H1 (cell line): ENCODE data around the gene DAND5. TPM values are rescaled to one million over a fixed set of nuclear protein-coding genes. Genes with fewer than 3 reads are reported as not detected.
A peak's percentile ranks its signal among the peaks of the same experiment; 100 is the strongest.

ENCODE experiments used
- CTCF ChIA-PET: fragments of 300-600 bp; sonication (Branson Sonifier 250); formaldehyde crosslinking; loops from one replicate; lab custom pipeline; 2021; ENCODE audit not compliant: partially characterized antibody; lab: Charles Lee
- POLR2A ChIA-PET: fragments of 300-600 bp; sonication (Branson Sonifier 250); formaldehyde crosslinking; loops from one replicate; lab custom pipeline; 2021; ENCODE audit warnings: inconsistent platforms; ENCODE audit not compliant: partially characterized antibody; lab: Charles Lee
- DNase-seq, 2 experiments: peaks; one replicate each; pipeline versions ENCODE4 v3.0.0 to v3.0.0-alpha.2; 2010 to 2022; ENCODE audit warnings: low spot score in 2 of 2, low read depth in 1 of 2, mixed read lengths in 1 of 2
- FAIRE-seq: peaks from 2 replicates; lab custom pipeline; 2011; peaks lifted over from hg19 to GRCh38; lab: Jason Lieb, UNC
- H2AFZ ChIP-seq: 2 replicates; pipeline ENCODE4 v1.8.1; 2012; ENCODE audit warnings: low read length, inconsistent platforms
- H2AK5ac ChIP-seq: 2 replicates; pipeline ENCODE4 v1.6.1; 2013; ENCODE audit warnings: low read depth, low read length
- H2BK120ac ChIP-seq: replicated peaks from 2 replicates; pipeline ENCODE3; 2013; ENCODE audit warnings: low read depth, low read length, inconsistent platforms
- H2BK12ac ChIP-seq: 2 replicates; pipeline ENCODE4 v1.6.1; 2013; ENCODE audit warnings: low read depth, low read length
- H2BK15ac ChIP-seq: 2 replicates; pipeline ENCODE4 v1.6.1; 2013; ENCODE audit warnings: low read length
- H2BK20ac ChIP-seq: 2 replicates; pipeline ENCODE4 v1.6.1; 2013; ENCODE audit warnings: low read length
- H2BK5ac ChIP-seq: 2 replicates; pipeline ENCODE4 v1.6.1; 2013; ENCODE audit warnings: low read depth, low read length
- H3K14ac ChIP-seq: 2 replicates; pipeline ENCODE4 v1.6.1; 2013; ENCODE audit warnings: inconsistent platforms; ENCODE audit not compliant: insufficient read length
- H3K18ac ChIP-seq: 2 replicates; pipeline ENCODE4 v1.6.1; 2013; ENCODE audit warnings: low read length; ENCODE audit errors: extremely low read depth
- H3K23ac ChIP-seq: 2 replicates; pipeline ENCODE4 v1.6.1; 2013; ENCODE audit warnings: inconsistent platforms; ENCODE audit not compliant: insufficient read length
- H3K23me2 ChIP-seq: 2 replicates; pipeline ENCODE4 v1.6.1; 2013; ENCODE audit warnings: low read depth, low read length
- H3K27ac ChIP-seq: 2 replicates; pipeline ENCODE4 v1.6.1; 2011; ENCODE audit warnings: low read depth, low read length, inconsistent platforms
- H3K27me3 ChIP-seq, 4 experiments: replicated peaks in 1 of 4; 1 replicate in 1 of 4; 2 replicates in 3 of 4; pipeline versions ENCODE4 v1.6.1 to v1.8.1; 2011 to 2013; ENCODE audit warnings: low read length in 3 of 4, mild to moderate bottlenecking in 3 of 4, inconsistent platforms in 2 of 4, mixed read lengths in 2 of 4, moderate library complexity in 1 of 4; ENCODE audit not compliant: control insufficient read depth in 3 of 4, insufficient read depth in 3 of 4; ENCODE audit errors: extremely low read depth in 1 of 4
- H3K36me3 ChIP-seq, 4 experiments: 2 replicates each; pipeline versions ENCODE4 v1.6.1 to v1.8.1; 2011 to 2013; ENCODE audit warnings: mild to moderate bottlenecking in 4 of 4, low read length in 3 of 4, moderate library complexity in 2 of 4, control low read depth in 1 of 4, inconsistent platforms in 1 of 4; ENCODE audit not compliant: insufficient read depth in 4 of 4, control insufficient read depth in 2 of 4
- H3K4ac ChIP-seq: replicated peaks from 2 replicates; pipeline ENCODE3; 2013; ENCODE audit warnings: low read length, low read depth, mixed read lengths, inconsistent platforms; ENCODE audit not compliant: insufficient read length
- H3K4me1 ChIP-seq, 4 experiments: replicated peaks in 1 of 4; 1 replicate in 1 of 4; 2 replicates in 3 of 4; pipeline versions ENCODE4 v1.6.1 to v1.8.1; 2011 to 2013; ENCODE audit warnings: low read length in 3 of 4, inconsistent platforms in 2 of 4, mixed read lengths in 1 of 4; ENCODE audit not compliant: insufficient read depth in 4 of 4, control insufficient read depth in 3 of 4
- H3K4me2 ChIP-seq, 2 experiments: 2 replicates each; pipeline versions ENCODE4 v1.6.1 to v1.8.1; 2011 to 2013; ENCODE audit warnings: low read depth in 2 of 2, low read length in 2 of 2, control low read depth in 1 of 2, inconsistent platforms in 1 of 2, mild to moderate bottlenecking in 1 of 2; ENCODE audit not compliant: insufficient read depth in 1 of 2
- H3K4me3 ChIP-seq, 4 experiments: fragments of 200-600, 300-600 bp in 1 of 4; sonication (generic), shearing (Covaris generic), sonication (Bioruptor Twin) in 1 of 4; 2 replicates each; pipeline versions ENCODE4 v1.5.1 to v1.8.1; 2011 to 2016; ENCODE audit warnings: low read length in 4 of 4, low read depth in 3 of 4, control low read depth in 2 of 4, inconsistent platforms in 2 of 4, mild to moderate bottlenecking in 2 of 4, mixed read lengths in 1 of 4, moderate library complexity in 1 of 4; ENCODE audit not compliant: insufficient read depth in 2 of 4; ENCODE audit errors: extremely low read depth in 1 of 4
- H3K56ac ChIP-seq: replicated peaks from 2 replicates; pipeline ENCODE3; 2013; ENCODE audit warnings: low read depth, mild to moderate bottlenecking, mixed read lengths, low read length, inconsistent platforms; ENCODE audit not compliant: insufficient read length
- H3K79me1 ChIP-seq: 2 replicates; pipeline ENCODE4 v1.6.1; 2013; ENCODE audit warnings: low read depth, low read length, control low read depth
- H3K79me2 ChIP-seq, 2 experiments: 2 replicates each; pipeline versions ENCODE4 v1.6.1 to v1.8.1; 2012 to 2013; ENCODE audit warnings: low read length in 2 of 2, mild to moderate bottlenecking in 2 of 2, inconsistent platforms in 1 of 2; ENCODE audit not compliant: insufficient read depth in 2 of 2, control insufficient read depth in 1 of 2
- H3K9ac ChIP-seq, 4 experiments: replicated peaks in 1 of 4; 1 replicate in 1 of 4; 2 replicates in 3 of 4; pipeline versions ENCODE4 v1.6.1 to v1.8.1; 2011 to 2013; ENCODE audit warnings: low read depth in 3 of 4, low read length in 3 of 4, control low read depth in 2 of 4, mild to moderate bottlenecking in 2 of 4, moderate library complexity in 2 of 4, inconsistent platforms in 1 of 4; ENCODE audit errors: extremely low read depth in 1 of 4
- H3K9me3 ChIP-seq, 2 experiments: 2 replicates each; pipeline versions ENCODE4 v1.6.1 to v1.8.1; 2012 to 2013; ENCODE audit warnings: mild to moderate bottlenecking in 2 of 2, moderate library complexity in 2 of 2, control low read depth in 1 of 2, inconsistent platforms in 1 of 2, low read depth in 1 of 2, low read length in 1 of 2, mixed read lengths in 1 of 2; ENCODE audit not compliant: insufficient read depth in 2 of 2
- H4K20me1 ChIP-seq, 2 experiments: replicated peaks in 1 of 2; 2 replicates each; pipeline versions ENCODE3 to v1.8.1; 2011 to 2013; ENCODE audit warnings: inconsistent platforms in 2 of 2, low read length in 2 of 2, mild to moderate bottlenecking in 1 of 2; ENCODE audit not compliant: insufficient read depth in 2 of 2, control insufficient read depth in 1 of 2
- H4K5ac ChIP-seq: 2 replicates; pipeline ENCODE4 v1.6.1; 2013; ENCODE audit warnings: low read length, low read depth, mixed read lengths, inconsistent platforms; ENCODE audit not compliant: insufficient read length
- H4K8ac ChIP-seq: 2 replicates; pipeline ENCODE4 v1.8.0; 2013; ENCODE audit warnings: mild to moderate bottlenecking, moderate library complexity, low read length, inconsistent platforms; ENCODE audit not compliant: insufficient read depth; ENCODE audit errors: extremely low read depth
- H4K91ac ChIP-seq: replicated peaks from 2 replicates; pipeline ENCODE3; 2013; ENCODE audit warnings: low read length, mixed read lengths, inconsistent platforms; ENCODE audit not compliant: insufficient read length
- EZH2 ChIP-seq: fragments of 200-600 bp; sonication (generic); IDR thresholded peaks from 2 replicates; pipeline ENCODE4 v1.7.1; 2012; ENCODE audit warnings: low read depth, mild to moderate bottlenecking, moderate library complexity, low read length, inconsistent platforms; ENCODE audit not compliant: severe bottlenecking
- POLR2AphosphoS5 ChIP-seq: IDR thresholded peaks from 2 replicates; pipeline ENCODE4 v1.6.1; 2011; ENCODE audit warnings: low read depth, low read length
- WGBS, 2 experiments: shearing (Covaris generic) in 1 of 2; methylation state at CpG; one replicate each; pipeline versions ENCODE4 v1.1.6 to v1.1.7; 2013 to 2015; ENCODE audit warnings: low lambda C conversion rate in 2 of 2, mixed read lengths in 2 of 2, inconsistent platforms in 1 of 2, low coverage in 1 of 2, missing lambda C conversion rate in 1 of 2; ENCODE audit not compliant: insufficient replicate concordance in 2 of 2, insufficient coverage in 1 of 2, insufficient read length in 1 of 2; ENCODE audit errors: extremely low coverage in 1 of 2, missing lambda C conversion rate in 1 of 2; 5-methylcytosine and 5-hydroxymethylcytosine counted together
- polyA plus RNA-seq, 7 experiments: library from polyadenylated mRNA; depleted of rRNA in 3 of 7; stranded (reverse) in 5 of 7; unstranded in 2 of 7; fragments of >200 nt in 5 of 7; fragments of 200-250 nt in 2 of 7; gene quantifications; 1 replicate in 5 of 7; 2 replicates in 1 of 7; 4 replicates in 1 of 7; pipeline versions ENCODE4 v1.2.1 to v1.2.3, GENCODE V29; 2011 to 2013; ENCODE audit warnings: missing spikeins in 2 of 7, mixed read lengths in 2 of 7
- total RNA-seq: library from RNA; stranded (reverse); fragmentation: NEBNext Ultra II Directional; extraction: Animal tissue kit (Norgen Biotek cat#: 25700); gene quantifications from 2 replicates; pipeline ENCODE4 v1.2.1, GENCODE V29; 2021

Gene DAND5
- total and polyA plus RNA-seq, 2 of the 8 experiments (the other 6 are each of a cell fraction or from before 2014, with no cell fraction given), result 0.14 to 0.17 TPM

DNA sequence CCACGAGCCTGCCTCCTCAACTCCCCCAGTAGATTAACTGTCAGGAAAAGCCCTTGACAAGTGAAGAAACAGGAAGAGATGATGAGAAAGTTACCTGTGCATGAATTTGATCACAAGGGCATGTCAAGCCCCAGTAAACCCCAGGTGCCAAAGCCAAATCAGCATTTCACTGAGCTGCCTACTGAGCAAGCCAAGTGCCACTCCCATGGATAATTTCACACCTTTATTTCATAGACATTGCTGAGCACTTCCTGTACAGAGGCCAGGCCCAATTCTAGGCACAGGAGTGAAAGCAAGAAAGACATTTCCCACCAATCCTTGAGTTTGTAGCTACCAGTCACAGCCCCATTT is 14.8 kb upstream of the DAND5 start:
- Histone ChIP-seq H3K9ac (no peak overlapping the region), H3K4me3 (no peak overlapping the region), H3K27ac (no peak overlapping the region; the same call in 1 of the 2 replicates), H3K79me1 (peaks cover 4% of the 10 kb centered on the region; the same call in 1 of the 2 replicates), H2AFZ (no peak overlapping the region), H2BK5ac (no peak overlapping the region), H4K20me1 (peaks cover 0 to 9% of the 10 kb centered on the region in 2 experiments), H3K23me2 (peaks cover 6% of the 10 kb centered on the region), H2BK12ac (no peak overlapping the region), H3K14ac (no peak overlapping the region), H2BK120ac (no peak overlapping the region), H3K79me2 (peaks cover 4 to 27% of the 10 kb centered on the region in 2 experiments; a peak in 3 of 4 replicates), H2AK5ac (no peak overlapping the region), H2BK20ac (no peak overlapping the region), H3K4me2 (no peak overlapping the region; a peak in 1 of 4 replicates), H3K18ac (no peak overlapping the region), H3K56ac (no peak overlapping the region), H4K8ac (no peak overlapping the region), H2BK15ac (no peak overlapping the region), H3K4me1 (peaks cover 0 to 4% (median 2%) of the 10 kb centered on the region in 4 experiments; a peak in 3 of 7 replicates), H4K5ac (no peak overlapping the region), H3K4ac (no peak overlapping the region), H4K91ac (no peak overlapping the region), H3K36me3 (peaks cover 7 to 39% (median 13%) of the 10 kb centered on the region in 4 experiments), H3K9me3 (no peaks in the 10 kb centered on the region), H3K23ac (no peak overlapping the region), H3K27me3 (no peaks in the 10 kb centered on the region)
- CTCF ChIA-PET, result interaction anchor here (0.7 to 6.7 kb wide), 3 partner anchors 12 to 79 kb away, joined by 3 to 62 read pairs (median 3); no protein-coding TSS in a partner anchor
- POLR2A ChIA-PET, result interaction anchor here (0.7 to 8.1 kb wide), 21 partner anchors 7 to 158 kb away, joined by 3 to 71 read pairs (median 4); partner anchors contain the start of genes CALR, GCDH, KLF1 and RAD23A
- TF ChIP-seq EZH2 (no peak), POLR2AphosphoS5 (0 out of 2 replicates have a peak, but pooled peaks have one; percentile 5)
- FAIRE-seq (no peak), DNase-seq (no peak)
- WGBS, 2 experiments, result 89% methylated on average over 1 of the region's 1 CpG; no CpG with 5 or more reads in 1 of the 2 experiments
